K562 (cell line): Measurements from ENCODE around the gene PRXL2A. TPM values are rescaled to one million over a fixed set of nuclear protein-coding genes. Genes with fewer than 3 reads are reported as not detected.

ENCODE experiments used
- ATF2 ChIP-seq: sonication (generic); formaldehyde crosslinking; IDR thresholded peaks from 2 replicates; pipeline ENCODE4 v1.8.1; 2022; ENCODE audit warnings: missing genetic modification reagents
- BHLHE40 ChIP-seq: IDR thresholded peaks from 2 replicates; pipeline ENCODE4 v1.6.1; 2011; ENCODE audit warnings: low read length, improper control_type of control experiment
- MCM3 ChIP-seq: fragments of 450-650 bp; IDR thresholded peaks from 2 replicates; pipeline ENCODE4 v1.6.1; 2016
- NFYB ChIP-seq: IDR thresholded peaks from 2 replicates; pipeline ENCODE4 v1.6.1; 2011; ENCODE audit warnings: mild to moderate bottlenecking, moderate library complexity; ENCODE audit not compliant: insufficient read length; ENCODE audit errors: extremely low read depth
- NR4A1 ChIP-seq, 2 experiments: fragments of 250-450 bp in 1 of 2; fragments of 450-650 bp in 1 of 2; sonication (Bioruptor Pico) in 1 of 2; IDR thresholded peaks; 2 replicates each; pipeline versions ENCODE4 v1.4.0 to v1.6.1; 2016 to 2020; ENCODE audit warnings: mild to moderate bottlenecking in 2 of 2, missing compliant biosample characterization in 1 of 2, missing genetic modification characterization in 1 of 2, moderate library complexity in 1 of 2
- PRDM10 ChIP-seq: fragments of 450-650 bp; IDR thresholded peaks from 2 replicates; pipeline ENCODE4 v1.6.1; 2018; ENCODE audit not compliant: partially characterized antibody
- PTBP1 ChIP-seq: fragments of 200-400 bp; formaldehyde crosslinking; IDR thresholded peaks from 2 replicates; pipeline ENCODE4 v1.6.1; 2017; ENCODE audit warnings: low read depth, low read length
- TBP ChIP-seq: optimal IDR thresholded peaks from 2 replicates; pipeline ENCODE3; 2011; ENCODE audit warnings: low read depth, low read length, improper control_type of control experiment
- ZNF280A ChIP-seq: fragments of 450-650 bp; IDR thresholded peaks from 2 replicates; pipeline ENCODE4 v1.6.1; 2018; ENCODE audit warnings: mild to moderate bottlenecking, low read depth; ENCODE audit not compliant: partially characterized antibody
- ZNF347 ChIP-seq: fragments of 450-650 bp; formaldehyde crosslinking; IDR thresholded peaks from 2 replicates; pipeline ENCODE4 v1.4.0; 2020; ENCODE audit warnings: low read depth, mild to moderate bottlenecking, moderate library complexity
- polyA plus RNA-seq, 8 experiments: library from polyadenylated mRNA; depleted of rRNA in 4 of 8; stranded (reverse) in 5 of 8; unstranded in 3 of 8; fragments of >200 nt; fragmentation: Nextera tagmentation in 2 of 8; fragmentation: Illumina TruSeq in 1 of 8; extraction: Ambion mirVana in 2 of 8; extraction: Trizol in 1 of 8; gene quantifications; 2 replicates each; pipeline versions ENCODE4 v1.2.1 to v1.2.3, GENCODE V29; 2011 to 2014; ENCODE audit warnings: inconsistent platforms in 1 of 8, missing spikeins in 1 of 8
- total RNA-seq, 7 experiments: library from RNA; depleted of rRNA in 6 of 7; stranded (reverse); fragments of >200 nt in 6 of 7; fragmentation: Illumina TruSeq in 2 of 7; extraction: Trizol in 2 of 7; gene quantifications; 2 replicates each; pipeline versions ENCODE4 v1.2.1 to v1.2.3, GENCODE V29; 2011 to 2021; ENCODE audit warnings: low replicate concordance in 1 of 7

The PRXL2A gene
- total and polyA plus RNA-seq, 9 of the 15 experiments (the other 6 are each of a cell fraction or from before 2014, with no cell fraction given) = 0.14 to 1.2 (median 0.75) TPM

GRCh38 chr10:80462981-80463741 is 54.8 kb downstream of the PRXL2A start (continued):
- TF ChIP-seq ZNF280A = no peak
- TF ChIP-seq TBP = no peak
- TF ChIP-seq PTBP1 = no peak
- TF ChIP-seq BHLHE40 = no peak
- TF ChIP-seq NR4A1 (CRISPR knock-in tag; IDR thresholded peaks at IDR 0.05) = no peak
- no peak for TF ChIP-seq NR4A1 (tag; IDR thresholded peaks at IDR 0.05)
- TF ChIP-seq ZNF347 (CRISPR knock-in tag) = 0 out of 2 replicates have a peak, but pooled peaks have one; percentile 28
- no peak for TF ChIP-seq NFYB
- no peak for TF ChIP-seq MCM3
- peak; percentile 91 for TF ChIP-seq PRDM10
- TF ChIP-seq ATF2 (CRISPR knock-in tag) = no peak
